ENCODE results near the gene PEX14. TPM values are rescaled to one million over a fixed set of nuclear protein-coding genes. Genes with fewer than 3 reads are reported as not detected.

The PEX14 gene
- total RNA-seq, 1 donor from 2014 or later, result 22.7 TPM

GRCh38 chr1:10588640-10589039 is 113.9 kb downstream of the PEX14 start:
- Mint-ChIP-seq H3K27me3 (ENCODE audit: insufficient read depth) (no peaks in the 10 kb centered on the region), H3K36me3 (ENCODE audit: low read depth) (no peaks in the 10 kb centered on the region), H3K4me1 (ENCODE audit: low read depth) (peaks cover 5% of the 10 kb centered on the region), H3K4me3 (no peak overlapping the region), H3K9me3 (no peaks in the 10 kb centered on the region), H3K27ac (no peak overlapping the region)
- intact Hi-C loops (cut with micrococcal nuclease), result loop anchor here (5.0 kb wide), 1 partner anchor 76 kb away; no protein-coding TSS in a partner anchor
- no peak for DNase-seq (ENCODE audit: low spot score)

DNA sequence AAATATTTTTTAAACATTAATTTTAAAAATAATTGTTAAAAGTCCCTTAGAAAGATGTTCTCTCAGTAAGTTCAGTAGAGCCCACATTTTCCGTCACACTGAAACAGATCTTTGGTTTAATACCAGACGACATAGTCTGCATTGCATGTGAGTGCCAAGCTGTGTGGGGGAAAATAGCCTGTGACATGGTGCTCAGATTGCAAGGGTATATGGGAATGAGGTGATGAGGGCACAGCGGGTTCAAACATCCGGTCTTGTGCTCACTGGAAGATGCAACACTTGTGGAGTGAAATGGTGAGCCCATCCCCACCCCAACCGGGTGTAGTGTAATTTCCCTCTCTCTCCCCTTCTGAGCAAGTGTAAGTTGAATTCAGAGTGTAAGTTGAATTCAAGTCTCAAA is 114.3 kb downstream of the PEX14 start:
- no peak overlapping the region for H3K27ac Mint-ChIP-seq
- no peak for DNase-seq (ENCODE audit: low spot score)
- H3K9me3 Mint-ChIP-seq, result no peaks in the 10 kb centered on the region
- intact Hi-C loops (cut with micrococcal nuclease), result loop anchor here (5.0 kb wide), 1 partner anchor 77 kb away; no protein-coding TSS in a partner anchor
- no peak overlapping the region for H3K4me3 Mint-ChIP-seq
- H3K4me1 Mint-ChIP-seq (ENCODE audit: low read depth), result peaks cover 5% of the 10 kb centered on the region
- no peaks in the 10 kb centered on the region for H3K36me3 Mint-ChIP-seq (ENCODE audit: low read depth)
- H3K27me3 Mint-ChIP-seq (ENCODE audit: insufficient read depth), result no peaks in the 10 kb centered on the region

DNA sequence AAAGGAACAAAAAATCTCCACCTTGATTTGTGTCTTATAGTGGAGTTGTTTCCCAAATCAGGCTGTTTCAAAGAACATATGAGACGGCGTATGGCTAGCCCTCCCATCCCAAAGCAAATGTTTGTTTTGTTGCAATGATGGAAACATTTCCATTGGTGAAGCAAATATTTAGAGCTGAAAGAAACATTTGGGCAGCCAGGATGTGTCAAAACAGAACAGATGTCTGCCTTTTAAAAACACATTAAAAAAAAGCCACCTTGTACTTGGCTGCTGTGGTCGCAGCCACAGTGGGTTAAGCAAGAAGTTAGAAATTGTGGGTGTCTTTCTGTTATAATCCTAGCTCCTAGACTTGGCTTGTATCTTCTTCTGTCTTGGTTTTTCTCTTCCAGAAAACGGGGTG is 116.3 kb downstream of the PEX14 start:
- H3K4me1 Mint-ChIP-seq (ENCODE audit: low read depth), result peaks cover 4% of the 10 kb centered on the region
- DNase-seq (ENCODE audit: low spot score), result no peak
- no peak overlapping the region for H3K4me3 Mint-ChIP-seq
- no peaks in the 10 kb centered on the region for H3K36me3 Mint-ChIP-seq (ENCODE audit: low read depth)
- no peak overlapping the region for H3K27ac Mint-ChIP-seq
- no peaks in the 10 kb centered on the region for H3K9me3 Mint-ChIP-seq
- H3K27me3 Mint-ChIP-seq (ENCODE audit: insufficient read depth), result no peaks in the 10 kb centered on the region
- intact Hi-C loops (cut with micrococcal nuclease), result no loop called here

GRCh38 chr1:10592373-10592772 is 117.6 kb downstream of the PEX14 start:
- Mint-ChIP-seq H3K27me3 (ENCODE audit: insufficient read depth) (no peaks in the 10 kb centered on the region), H3K4me3 (no peak overlapping the region), H3K27ac (no peak overlapping the region), H3K36me3 (ENCODE audit: low read depth) (no peaks in the 10 kb centered on the region), H3K9me3 (no peaks in the 10 kb centered on the region), H3K4me1 (ENCODE audit: low read depth) (no peaks in the 10 kb centered on the region)
- intact Hi-C loops (cut with micrococcal nuclease), result no loop called here
- no peak for DNase-seq (ENCODE audit: low spot score)

- intact Hi-C loops (cut with micrococcal nuclease), result no loop called here
- H3K4me1 Mint-ChIP-seq (ENCODE audit: low read depth), result no peaks in the 10 kb centered on the region
- no peak overlapping the region for H3K4me3 Mint-ChIP-seq
- H3K36me3 Mint-ChIP-seq (ENCODE audit: low read depth), result no peaks in the 10 kb centered on the region
- H3K27ac Mint-ChIP-seq, result no peak overlapping the region
- H3K27me3 Mint-ChIP-seq (ENCODE audit: insufficient read depth), result no peaks in the 10 kb centered on the region
- H3K9me3 Mint-ChIP-seq, result no peaks in the 10 kb centered on the region
- DNase-seq (ENCODE audit: low spot score), result no peak
Measured at GRCh38 chr1:10593750-10594149, 119.0 kb downstream of the PEX14 start.

- Mint-ChIP-seq H3K4me3 (no peak overlapping the region), H3K36me3 (ENCODE audit: low read depth) (no peaks in the 10 kb centered on the region), H3K27ac (no peak overlapping the region), H3K4me1 (ENCODE audit: low read depth) (no peaks in the 10 kb centered on the region), H3K9me3 (no peaks in the 10 kb centered on the region), H3K27me3 (ENCODE audit: insufficient read depth) (no peaks in the 10 kb centered on the region)
- DNase-seq (ENCODE audit: low spot score), result no peak
- intact Hi-C loops (cut with micrococcal nuclease), result no loop called here
Measured at GRCh38 chr1:10594595-10595223, 120.0 kb downstream of the PEX14 start.

GRCh38 chr1:10596780-10597179 is 122.0 kb downstream of the PEX14 start:
- Mint-ChIP-seq H3K9me3 (no peaks in the 10 kb centered on the region), H3K27me3 (ENCODE audit: insufficient read depth) (no peaks in the 10 kb centered on the region), H3K27ac (no peak overlapping the region), H3K36me3 (ENCODE audit: low read depth) (no peaks in the 10 kb centered on the region), H3K4me1 (ENCODE audit: low read depth) (no peaks in the 10 kb centered on the region), H3K4me3 (no peak overlapping the region)
- intact Hi-C loops (cut with micrococcal nuclease), result no loop called here
- DNase-seq (ENCODE audit: low spot score), result no peak

DNA sequence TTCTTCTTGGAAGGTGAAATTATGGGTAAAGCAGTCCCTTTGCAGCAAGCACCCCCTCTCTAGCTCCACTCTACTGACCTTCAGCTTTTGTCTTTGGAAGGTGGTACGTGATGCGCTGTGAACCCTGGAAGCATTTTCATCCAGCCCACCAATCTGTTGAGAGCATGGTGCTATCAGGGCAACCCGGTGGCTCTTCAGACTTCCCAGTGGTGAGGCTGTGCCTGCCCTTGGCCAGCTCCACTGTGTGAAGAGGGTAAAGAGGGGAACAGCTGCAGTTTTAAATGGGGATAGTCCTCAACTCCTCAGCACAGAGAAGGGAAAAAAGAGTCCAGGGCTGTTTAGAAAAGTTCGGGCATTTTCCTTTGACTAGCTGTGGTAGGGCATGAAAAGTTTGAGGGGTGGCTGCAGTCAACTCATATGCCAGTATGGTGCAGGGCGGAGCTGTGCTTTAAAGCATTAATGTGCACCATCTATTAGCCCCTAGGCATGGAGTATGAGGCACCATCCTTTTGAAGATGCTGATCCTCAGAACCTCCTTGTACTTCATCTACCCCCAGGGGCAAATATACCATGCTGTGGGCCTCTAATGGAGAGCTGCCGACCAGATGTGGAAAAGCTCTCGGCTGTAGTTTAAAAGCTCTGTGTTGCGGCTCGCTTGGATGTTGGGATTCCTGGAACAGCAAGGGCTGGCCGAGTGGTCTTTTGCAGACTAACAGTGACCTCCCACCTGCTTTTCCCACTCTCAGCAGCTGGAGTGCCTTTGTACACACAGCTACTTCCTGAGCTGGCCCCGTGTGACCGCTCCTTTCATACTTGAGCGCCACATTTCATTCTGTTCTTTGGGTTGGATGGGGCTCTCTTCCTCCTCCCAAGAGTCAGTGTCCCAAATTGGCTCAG is 123.0 kb downstream of the PEX14 start:
- H3K9me3 Mint-ChIP-seq, result no peaks in the 10 kb centered on the region
- intact Hi-C loops (cut with micrococcal nuclease), result no loop called here
- no peaks in the 10 kb centered on the region for H3K4me1 Mint-ChIP-seq (ENCODE audit: low read depth)
- DNase-seq (ENCODE audit: low spot score), result no peak
- no peaks in the 10 kb centered on the region for H3K27me3 Mint-ChIP-seq (ENCODE audit: insufficient read depth)
- H3K4me3 Mint-ChIP-seq, result no peak overlapping the region
- H3K36me3 Mint-ChIP-seq (ENCODE audit: low read depth), result no peaks in the 10 kb centered on the region
- H3K27ac Mint-ChIP-seq, result no peak overlapping the region

GRCh38 chr1:10598389-10598702 is 123.6 kb downstream of the PEX14 start:
- no peaks in the 10 kb centered on the region for H3K9me3 Mint-ChIP-seq
- no peak overlapping the region for H3K27ac Mint-ChIP-seq

GRCh38 chr1:10599194-10599861 is 124.6 kb downstream of the PEX14 start:
- Mint-ChIP-seq H3K4me3 (no peak overlapping the region), H3K27ac (no peak overlapping the region), H3K36me3 (ENCODE audit: low read depth) (no peaks in the 10 kb centered on the region), H3K9me3 (no peaks in the 10 kb centered on the region), H3K27me3 (ENCODE audit: insufficient read depth) (no peaks in the 10 kb centered on the region), H3K4me1 (ENCODE audit: low read depth) (no peaks in the 10 kb centered on the region)
- intact Hi-C loops (cut with micrococcal nuclease), result no loop called here
- DNase-seq (ENCODE audit: low spot score), result no peak

More at GRCh38 chr1:10598389-10598702, 123.6 kb downstream of the PEX14 start:
- no peak for DNase-seq (ENCODE audit: low spot score)
- no peaks in the 10 kb centered on the region for H3K27me3 Mint-ChIP-seq (ENCODE audit: insufficient read depth)
- no peaks in the 10 kb centered on the region for H3K36me3 Mint-ChIP-seq (ENCODE audit: low read depth)
- intact Hi-C loops (cut with micrococcal nuclease), result no loop called here
- no peaks in the 10 kb centered on the region for H3K4me1 Mint-ChIP-seq (ENCODE audit: low read depth)
- no peak overlapping the region for H3K4me3 Mint-ChIP-seq

DNA sequence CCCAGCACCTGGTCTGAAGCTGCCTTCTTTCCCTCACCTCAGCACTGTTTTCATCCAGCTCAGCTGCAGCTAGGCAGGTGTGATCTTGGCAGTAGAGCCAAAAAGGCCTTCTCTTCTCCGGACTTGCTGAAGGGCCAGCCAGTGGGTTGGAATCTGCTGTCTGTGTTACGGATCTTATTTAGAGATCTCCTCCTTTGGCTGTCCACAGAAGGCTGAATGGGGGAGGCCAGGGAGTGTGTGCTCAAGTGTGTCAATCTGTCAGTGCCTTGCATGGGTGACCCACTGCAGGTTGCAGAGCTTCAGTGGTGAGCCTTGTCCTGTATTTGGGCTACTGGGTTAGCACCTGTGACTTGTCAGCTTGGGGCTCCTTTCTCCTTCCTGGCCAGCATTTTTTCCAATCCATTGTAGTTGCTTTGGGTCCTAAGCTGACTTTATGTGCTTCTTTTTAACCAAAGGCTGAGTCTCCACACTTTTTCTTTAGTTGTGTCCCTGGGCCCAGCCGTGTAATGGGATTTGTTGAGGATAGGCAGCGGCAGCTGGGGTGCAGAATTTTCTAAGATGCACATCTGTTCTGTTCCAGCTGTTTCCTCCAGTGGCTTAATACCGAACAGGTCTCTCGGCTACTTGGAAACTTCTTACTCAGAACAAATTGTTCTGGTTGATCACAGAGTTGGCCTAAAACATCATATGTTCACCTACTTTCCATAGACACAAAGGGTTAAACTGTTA is 126.8 kb downstream of the PEX14 start:
- DNase-seq (ENCODE audit: low spot score), result no peak

DNA sequence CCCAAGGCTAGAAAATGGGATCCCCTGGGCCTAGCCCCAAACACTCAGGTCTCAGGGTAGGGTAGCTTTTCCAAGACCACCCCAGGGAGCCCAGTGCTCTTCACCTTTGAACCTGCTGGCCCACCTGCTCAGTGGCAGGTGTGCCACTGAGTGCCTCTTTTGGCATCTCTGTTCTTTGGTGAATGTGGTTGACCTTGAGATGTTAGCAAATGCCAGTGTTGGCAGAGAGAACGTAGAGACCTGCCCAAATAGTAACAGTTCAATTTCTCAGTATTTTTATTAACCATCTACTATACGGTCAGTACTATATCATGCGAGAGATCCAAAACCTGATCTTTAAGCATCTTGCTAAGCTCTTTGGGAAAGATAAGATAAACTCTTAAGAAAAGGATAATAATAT is 128.2 kb downstream of the PEX14 start:
- intact Hi-C loops (cut with micrococcal nuclease), result no loop called here
- no peaks in the 10 kb centered on the region for H3K9me3 Mint-ChIP-seq
- H3K27ac Mint-ChIP-seq, result no peak overlapping the region

More for the DNA sequence above, 126.8 kb downstream of the PEX14 start:
- Mint-ChIP-seq H3K27me3 (ENCODE audit: insufficient read depth) (no peaks in the 10 kb centered on the region), H3K9me3 (no peaks in the 10 kb centered on the region), H3K36me3 (ENCODE audit: low read depth) (no peaks in the 10 kb centered on the region), H3K4me3 (no peak overlapping the region), H3K27ac (no peak overlapping the region), H3K4me1 (ENCODE audit: low read depth) (no peaks in the 10 kb centered on the region)
- intact Hi-C loops (cut with micrococcal nuclease), result no loop called here

More for the DNA sequence above, 128.2 kb downstream of the PEX14 start:
- Mint-ChIP-seq H3K4me1 (ENCODE audit: low read depth) (no peaks in the 10 kb centered on the region), H3K4me3 (no peak overlapping the region), H3K36me3 (ENCODE audit: low read depth) (no peaks in the 10 kb centered on the region), H3K27me3 (ENCODE audit: insufficient read depth) (no peaks in the 10 kb centered on the region)
- no peak for DNase-seq (ENCODE audit: low spot score)

Data from activated T-helper 1 cell treated with anti-CD3 and anti-CD28 coated beads, Interleukin-12 subunit alpha, Interleukin-12 subunit beta, Interleukin-2, Interleukin-4 antibody, amounts not matched to agents 30 ng/mL and 10 ng/mL and 1 ng/mL, durations not matched to agents 14 hours and 24 hours and 36 hours (primary cell).